ENCODE data around the gene PTEN. TPM values are rescaled to one million over a fixed set of nuclear protein-coding genes. Genes with fewer than 3 reads are reported as not detected.
A peak's percentile ranks its signal among the peaks of the same experiment; 100 is the strongest.

Gene PTEN
- total and polyA plus RNA-seq, 2 experiments from 2014 or later: 20.8 to 64.0 TPM

- H3K4me3 Mint-ChIP-seq: peak overlapping the region; percentile 95
- H3K4me1 ChIP-seq (ENCODE audit: insufficient read depth): peaks cover 25% of the 10 kb centered on the region
- no peaks in the 10 kb centered on the region for H3K9me2 ChIP-seq (ENCODE audit: insufficient read depth)
- no peak for TF ChIP-seq STAT1 (IDR thresholded peaks at IDR 0.05; ENCODE audit: unreplicated experiment)
- peak; percentile 95 for TF ChIP-seq POLR2AphosphoS5 (IDR thresholded peaks at IDR 0.05; ENCODE audit: low read depth)
- 0 out of 2 replicates have a peak, but pooled peaks have one; percentile 64 for TF ChIP-seq ZNF114 (CRISPR knock-in tag; IDR thresholded peaks at IDR 0.05)
- no peak for TF ChIP-seq EZH2 (IDR thresholded peaks at IDR 0.05; ENCODE audit: low read depth, unreplicated experiment)
- peak; percentile 21 for TF ChIP-seq REST (IDR thresholded peaks at IDR 0.05; ENCODE audit: unreplicated experiment)
- TF ChIP-seq ETS1 (IDR thresholded peaks at IDR 0.05): no peak
- TF ChIP-seq JUNB (IDR thresholded peaks at IDR 0.05; ENCODE audit: unreplicated experiment): peak; percentile 68
- TF ChIP-seq NANOG (IDR thresholded peaks at IDR 0.05; ENCODE audit: borderline replicate concordance): no peak
- peak; percentile 18; the same call in 1 of the 2 replicates for TF ChIP-seq ZNF462 (CRISPR knock-in tag; IDR thresholded peaks at IDR 0.05)
- peak; percentile 84 for TF ChIP-seq CREB1 (CRISPR knock-in tag; IDR thresholded peaks at IDR 0.05; ENCODE audit: low read depth)
- no peaks in the 10 kb centered on the region for H3K27me3 ChIP-seq (ENCODE audit: insufficient read depth)
- H3K27ac Mint-ChIP-seq: peak overlapping the region; percentile 98
- ATAC-seq: peak; percentile 57
- peak; percentile 100 for DNase-seq (ENCODE audit: low spot score)
- H3K36me3 Mint-ChIP-seq (ENCODE audit: low read depth): peaks cover 9% of the 10 kb centered on the region; the same call in 2 of the 3 replicates
- H3K9me3 Mint-ChIP-seq: peaks cover 5% of the 10 kb centered on the region
- H3K4me2 ChIP-seq: peak overlapping the region; percentile 84
- peak overlapping the region; percentile 97 for H3K27ac ChIP-seq (ENCODE audit: low read depth)
- H3K36me3 ChIP-seq (ENCODE audit: insufficient read depth): no peaks in the 10 kb centered on the region
- peaks cover 27% of the 10 kb centered on the region for H4K20me1 ChIP-seq (replicated peaks; ENCODE audit: insufficient read depth)
- H3K4me1 Mint-ChIP-seq: peaks cover 24% of the 10 kb centered on the region
- H3F3A ChIP-seq (replicated peaks; ENCODE audit: low read depth): peaks cover 7% of the 10 kb centered on the region; the same call in 1 of the 2 replicates
- peaks cover 10% of the 10 kb centered on the region for H3K27me3 Mint-ChIP-seq (ENCODE audit: insufficient read depth, low read depth, poor library complexity)
- peaks cover 30% of the 10 kb centered on the region for H3K79me2 ChIP-seq (replicated peaks; ENCODE audit: insufficient read depth)
- peak overlapping the region; percentile 87 for H3K4me3 ChIP-seq
- peak overlapping the region; percentile 60 for H2AFZ ChIP-seq
Measured at GRCh38 chr10:87861953-87862678, 1.3 kb upstream of the PTEN start.

Data from GM23338 (cell line).